Panc1 (cell line): ENCODE data around the gene TLCD3B.
"Not testable (repeated sequence)": the region's sequence is repeated elsewhere in the genome, so short reads cannot be mapped to it uniquely, and the experiment has no call there.

Experiments used
- CTCF ChIP-seq: fragments of 450-650 bp; IDR thresholded peaks from 2 replicates; pipeline ENCODE4 v1.5.1; 2017; ENCODE audit warnings: mild to moderate bottlenecking
- POLR2AphosphoS5 ChIP-seq: IDR thresholded peaks from 2 replicates; pipeline ENCODE4 v1.6.1; 2012; ENCODE audit warnings: mild to moderate bottlenecking, low read depth, low read length, moderate library complexity
- SIN3A ChIP-seq: IDR thresholded peaks from 2 replicates; pipeline ENCODE4 v1.6.1; 2012; ENCODE audit warnings: low read depth, mild to moderate bottlenecking, low read length, moderate library complexity, borderline replicate concordance; ENCODE audit not compliant: insufficient read depth
- TCF7L2 ChIP-seq: IDR thresholded peaks from 2 replicates; pipeline ENCODE4 v1.6.1; 2011; ENCODE audit warnings: mild to moderate bottlenecking, low read depth, low read length, inconsistent platforms

DNA sequence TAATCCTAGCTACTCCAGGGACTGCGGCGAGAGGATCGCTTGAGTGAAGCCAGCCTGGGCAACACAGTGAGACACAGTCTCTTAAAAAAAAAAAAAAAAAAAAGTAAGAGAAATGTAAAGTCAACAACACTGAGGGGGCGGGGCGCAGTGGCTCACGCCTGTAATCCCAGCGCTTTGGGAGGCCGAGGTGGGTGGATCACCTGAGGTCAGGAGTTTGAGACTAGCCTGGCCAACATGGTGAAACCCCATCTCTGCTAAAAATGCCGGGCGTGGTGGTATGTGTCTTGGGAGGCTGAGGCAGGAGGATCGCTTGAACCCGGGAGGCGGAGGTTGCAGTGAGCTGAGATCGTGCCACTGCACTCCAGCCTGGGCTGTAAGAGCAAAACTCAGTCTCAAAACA is 18.5 kb downstream of the TLCD3B start:
- not testable (repeated sequence) for TF ChIP-seq CTCF, POLR2AphosphoS5, TCF7L2, SIN3A
